Esophagus (tissue), 2 donors: ENCODE measurements around the gene XPO4. TPM values are rescaled to one million over a fixed set of nuclear protein-coding genes. Genes with fewer than 3 reads are reported as not detected.
"Not testable (repeated sequence)": the region's sequence is repeated elsewhere in the genome, so short reads cannot be mapped to it uniquely, and the experiment has no call there.

Source experiments
- H3K27ac ChIP-seq, 2 donors: one replicate each; pipeline ENCODE4 v1.5.1; 2013; ENCODE audit warnings: low read depth in 2 of 2, mild to moderate bottlenecking in 2 of 2, inconsistent platforms in 1 of 2, low read length in 1 of 2, moderate library complexity in 1 of 2
- H3K27me3 ChIP-seq, 2 donors: one replicate each; pipeline ENCODE4 v1.6.1; 2013; ENCODE audit warnings: low read length in 2 of 2, control low read depth in 1 of 2, mild to moderate bottlenecking in 1 of 2; ENCODE audit not compliant: insufficient read depth in 2 of 2, control insufficient read depth in 1 of 2
- H3K36me3 ChIP-seq, 2 donors: one replicate each; pipeline ENCODE4 v1.6.1; 2013; ENCODE audit warnings: low read length in 1 of 2; ENCODE audit not compliant: control insufficient read depth in 2 of 2, insufficient read depth in 2 of 2
- H3K4me1 ChIP-seq, 2 donors: one replicate each; pipeline ENCODE4 v1.6.1; 2013; ENCODE audit warnings: low read length in 1 of 2; ENCODE audit not compliant: control insufficient read depth in 2 of 2, insufficient read depth in 2 of 2
- H3K4me3 ChIP-seq, 2 donors: one replicate each; pipeline ENCODE4 v1.5.1; 2013; ENCODE audit warnings: low read length in 2 of 2, mild to moderate bottlenecking in 2 of 2, low read depth in 1 of 2, moderate library complexity in 1 of 2
- H3K9me3 ChIP-seq, 2 donors: one replicate each; pipeline ENCODE4 v1.6.1; 2013; ENCODE audit warnings: mild to moderate bottlenecking in 2 of 2, low read depth in 1 of 2, low read length in 1 of 2, moderate library complexity in 1 of 2; ENCODE audit not compliant: control insufficient read depth in 2 of 2, insufficient read depth in 1 of 2
- WGBS, 2 donors: extraction: QIAGEN DNeasy Blood & Tissue Kit; methylation state at CpG; one replicate each; pipeline ENCODE4 v1.1.7; 2013; 5-methylcytosine and 5-hydroxymethylcytosine counted together
- polyA plus RNA-seq, 2 donors: library from polyadenylated mRNA; stranded (reverse); fragments of 200-250 nt; gene quantifications; one replicate each; pipeline ENCODE4 v1.2.3, GENCODE V29; 2013
- donor health status: healthy with polysubstance abuse.
- donor health status: Bipolar disorder and iron deficiency.

Gene XPO4
- polyA plus RNA-seq, 2 donors, result 2.1 to 3.3 TPM

GRCh38 chr13:20769091-20769490 lies 133.5 kb downstream of the XPO4 start:
- Histone ChIP-seq H3K4me3 (no peak overlapping the region), H3K27me3 (no peaks in the 10 kb centered on the region), H3K4me1 (peaks cover 0 to 4% of the 10 kb centered on the region in 2 donors), H3K9me3 (peaks cover 0 to 2% of the 10 kb centered on the region in 2 donors), H3K36me3 (no peaks in the 10 kb centered on the region), H3K27ac (no peak overlapping the region)
- 60 to 67% methylated on average over 2 of the region's 2 CpGs for WGBS, 2 donors

- Histone ChIP-seq H3K27me3 (no peaks in the 10 kb centered on the region), H3K27ac (no peak overlapping the region), H3K4me1 (peaks cover 0 to 2% of the 10 kb centered on the region in 2 donors), H3K36me3 (no peaks in the 10 kb centered on the region), H3K9me3 (peaks cover 0 to 2% of the 10 kb centered on the region in 2 donors), H3K4me3 (no peak overlapping the region)
- WGBS, 2 donors, result 90 to 94% methylated on average over 2 of the region's 2 CpGs
Measured at GRCh38 chr13:20767309-20767943, 135.1 kb downstream of the XPO4 start.

GRCh38 chr13:20760872-20761271 lies 141.7 kb downstream of the XPO4 start:
- no peaks in the 10 kb centered on the region for H3K36me3 ChIP-seq
- no peak overlapping the region for H3K27ac ChIP-seq
- no peak overlapping the region for H3K4me3 ChIP-seq
- H3K27me3 ChIP-seq, result no peaks in the 10 kb centered on the region
- WGBS, 2 donors, result 78 to 81% methylated on average over 3 of the region's 3 CpGs
- H3K4me1 ChIP-seq, result no peaks in the 10 kb centered on the region
- H3K9me3 ChIP-seq, result peaks cover 0 to 2% of the 10 kb centered on the region in 2 donors

GRCh38 chr13:20754009-20754408 lies 148.5 kb downstream of the XPO4 start:
- Histone ChIP-seq H3K4me1 (no peaks in the 10 kb centered on the region), H3K4me3 (no peak overlapping the region), H3K27ac (no peak overlapping the region), H3K27me3 (no peaks in the 10 kb centered on the region), H3K9me3 (peaks cover 0 to 2% of the 10 kb centered on the region in 2 donors), H3K36me3 (peaks cover 0 to 4% of the 10 kb centered on the region in 2 donors)

- 92 to 95% methylated on average over 1 of the region's 1 CpG for WGBS, 2 donors
Measured at GRCh38 chr13:20749377-20749776, 153.2 kb downstream of the XPO4 start.

GRCh38 chr13:20743830-20744404 lies 158.6 kb downstream of the XPO4 start:
- not testable (repeated sequence) for H3K27ac ChIP-seq, H3K4me1 ChIP-seq, H3K4me3 ChIP-seq, H3K27me3 ChIP-seq, H3K36me3 ChIP-seq, H3K9me3 ChIP-seq
- WGBS, 2 donors, result 88% methylated on average over 4 of the region's 4 CpGs

More at GRCh38 chr13:20749377-20749776, 153.2 kb downstream of the XPO4 start:
- no peak overlapping the region for H3K27ac ChIP-seq
- no peaks in the 10 kb centered on the region for H3K36me3 ChIP-seq
- no peaks in the 10 kb centered on the region for H3K4me1 ChIP-seq
- H3K9me3 ChIP-seq, result no peaks in the 10 kb centered on the region
- H3K27me3 ChIP-seq, result no peaks in the 10 kb centered on the region
- H3K4me3 ChIP-seq, result no peak overlapping the region

GRCh38 chr13:20740021-20740420 lies 162.5 kb downstream of the XPO4 start:
- Histone ChIP-seq H3K9me3 (peaks cover 2 to 3% of the 10 kb centered on the region in 2 donors), H3K4me1 (no peaks in the 10 kb centered on the region), H3K27ac (no peak overlapping the region), H3K27me3 (no peaks in the 10 kb centered on the region), H3K36me3 (no peaks in the 10 kb centered on the region), H3K4me3 (no peak overlapping the region)
- WGBS, 2 donors, result 97 to 98% methylated on average over 22 of the region's 22 CpGs

- H3K4me1 ChIP-seq, result no peaks in the 10 kb centered on the region
- H3K36me3 ChIP-seq, result no peaks in the 10 kb centered on the region
- H3K27ac ChIP-seq, result no peak overlapping the region
- peaks cover 2 to 3% of the 10 kb centered on the region in 2 donors for H3K9me3 ChIP-seq
- H3K27me3 ChIP-seq, result no peaks in the 10 kb centered on the region
- H3K4me3 ChIP-seq, result no peak overlapping the region
- 83 to 92% methylated on average over 6 of the region's 6 CpGs for WGBS, 2 donors
Measured at GRCh38 chr13:20738616-20739015, 163.9 kb downstream of the XPO4 start.

GRCh38 chr13:20729633-20730585 lies 172.6 kb downstream of the XPO4 start:
- no peaks in the 10 kb centered on the region for H3K27me3 ChIP-seq
- no peak overlapping the region for H3K27ac ChIP-seq
- no peaks in the 10 kb centered on the region for H3K4me1 ChIP-seq
- peaks cover 0 to 4% of the 10 kb centered on the region in 2 donors for H3K9me3 ChIP-seq
- WGBS, 2 donors, result 95% methylated on average over 33 of the region's 33 CpGs
- no peak overlapping the region for H3K4me3 ChIP-seq
- no peaks in the 10 kb centered on the region for H3K36me3 ChIP-seq
